H1 (cell line): ENCODE measurements around the gene SH3PXD2A.

Experiments
- ASH2L ChIP-seq: fragments of 200-600, 300-600 bp; sonication (generic); IDR thresholded peaks from one replicate; pipeline ENCODE4 v1.7.1; 2017; ENCODE audit warnings: low read length
- CBX5 ChIP-seq: fragments of 300-800, 300-1000 bp; sonication (generic); IDR thresholded peaks from 2 replicates; pipeline ENCODE4 v1.7.1; 2016; ENCODE audit warnings: antibody characterized with exemption, low read length, low read depth
- CTCF ChIP-seq, 3 experiments: IDR thresholded peaks; 1 replicate in 2 of 3; 2 replicates in 1 of 3; pipeline versions ENCODE4 v1.5.1 to v1.6.1; 2011; ENCODE audit warnings: low read length in 3 of 3, mild to moderate bottlenecking in 3 of 3, inconsistent platforms in 2 of 3, low read depth in 1 of 3, moderate library complexity in 1 of 3; ENCODE audit not compliant: insufficient read depth in 1 of 3; ENCODE audit errors: control extremely low read depth in 1 of 3
- EZH2 ChIP-seq: fragments of 200-600 bp; sonication (generic); IDR thresholded peaks from 2 replicates; pipeline ENCODE4 v1.7.1; 2012; ENCODE audit warnings: low read depth, mild to moderate bottlenecking, moderate library complexity, low read length, inconsistent platforms; ENCODE audit not compliant: severe bottlenecking
- POLR2A ChIP-seq, 2 experiments: IDR thresholded peaks; 1 replicate in 1 of 2; 2 replicates in 1 of 2; pipeline ENCODE4 v1.6.1; 2011; ENCODE audit warnings: low read depth in 2 of 2, low read length in 2 of 2, mild to moderate bottlenecking in 2 of 2; ENCODE audit errors: control extremely low read depth in 1 of 2
- RFX5 ChIP-seq: IDR thresholded peaks from 2 replicates; pipeline ENCODE4 v1.6.1; 2011; ENCODE audit warnings: low read depth, low read length, improper control_type of control experiment, borderline replicate concordance
- TAF7 ChIP-seq: optimal IDR thresholded peaks from 2 replicates; pipeline ENCODE3; 2011; ENCODE audit warnings: low read depth, mild to moderate bottlenecking, inconsistent platforms, low read length, moderate library complexity, borderline replicate concordance
- USF2 ChIP-seq: IDR thresholded peaks from 2 replicates; pipeline ENCODE4 v1.6.1; 2011; ENCODE audit warnings: low read length, improper control_type of control experiment
- ZNF274 ChIP-seq: IDR thresholded peaks from 2 replicates; pipeline ENCODE4 v1.7.0; 2012; ENCODE audit warnings: low read length, borderline replicate concordance; ENCODE audit errors: extremely low read depth

GRCh38 chr10:103805781-103806180 lies 49.6 kb downstream of the SH3PXD2A start:
- no peak for TF ChIP-seq CTCF (IDR thresholded peaks at IDR 0.05; ENCODE audit: control extremely low read depth in 1 of 3, insufficient read depth in 1 of 3, low read depth in 1 of 3, low read length in 3 of 3)
- TF ChIP-seq EZH2: no peak
- no peak for TF ChIP-seq TAF7
- TF ChIP-seq RFX5: no peak
- TF ChIP-seq POLR2A (IDR thresholded peaks at IDR 0.05; ENCODE audit: control extremely low read depth in 1 of 2, low read depth in 2 of 2, low read length in 2 of 2): no peak
- TF ChIP-seq CBX5: no peak
- TF ChIP-seq USF2: no peak
- TF ChIP-seq ASH2L: no peak
- no peak for TF ChIP-seq ZNF274
